H1 (cell line): ENCODE results near the gene CNOT10. TPM values are rescaled to one million over a fixed set of nuclear protein-coding genes. Genes with fewer than 3 reads are reported as not detected.

ENCODE experiments used
- CTCF ChIA-PET: fragments of 300-600 bp; sonication (Branson Sonifier 250); formaldehyde crosslinking; loops from one replicate; lab custom pipeline; 2021; ENCODE audit not compliant: partially characterized antibody; lab: Charles Lee
- POLR2A ChIA-PET: fragments of 300-600 bp; sonication (Branson Sonifier 250); formaldehyde crosslinking; loops from one replicate; lab custom pipeline; 2021; ENCODE audit warnings: inconsistent platforms; ENCODE audit not compliant: partially characterized antibody; lab: Charles Lee
- DNase-seq, 2 experiments: peaks; one replicate each; pipeline versions ENCODE4 v3.0.0 to v3.0.0-alpha.2; 2010 to 2022; ENCODE audit warnings: low spot score in 2 of 2, low read depth in 1 of 2, mixed read lengths in 1 of 2
- FAIRE-seq: peaks from 2 replicates; lab custom pipeline; 2011; peaks lifted over from hg19 to GRCh38; lab: Jason Lieb, UNC
- H2AFZ ChIP-seq: 2 replicates; pipeline ENCODE4 v1.8.1; 2012; ENCODE audit warnings: low read length, inconsistent platforms
- H2AK5ac ChIP-seq: 2 replicates; pipeline ENCODE4 v1.6.1; 2013; ENCODE audit warnings: low read depth, low read length
- H2BK120ac ChIP-seq: replicated peaks from 2 replicates; pipeline ENCODE3; 2013; ENCODE audit warnings: low read depth, low read length, inconsistent platforms
- H2BK12ac ChIP-seq: 2 replicates; pipeline ENCODE4 v1.6.1; 2013; ENCODE audit warnings: low read depth, low read length
- H2BK15ac ChIP-seq: 2 replicates; pipeline ENCODE4 v1.6.1; 2013; ENCODE audit warnings: low read length
- H2BK20ac ChIP-seq: 2 replicates; pipeline ENCODE4 v1.6.1; 2013; ENCODE audit warnings: low read length
- H2BK5ac ChIP-seq: 2 replicates; pipeline ENCODE4 v1.6.1; 2013; ENCODE audit warnings: low read depth, low read length
- H3K14ac ChIP-seq: 2 replicates; pipeline ENCODE4 v1.6.1; 2013; ENCODE audit warnings: inconsistent platforms; ENCODE audit not compliant: insufficient read length
- H3K18ac ChIP-seq: 2 replicates; pipeline ENCODE4 v1.6.1; 2013; ENCODE audit warnings: low read length; ENCODE audit errors: extremely low read depth
- H3K23ac ChIP-seq: 2 replicates; pipeline ENCODE4 v1.6.1; 2013; ENCODE audit warnings: inconsistent platforms; ENCODE audit not compliant: insufficient read length
- H3K23me2 ChIP-seq: 2 replicates; pipeline ENCODE4 v1.6.1; 2013; ENCODE audit warnings: low read depth, low read length
- H3K27ac ChIP-seq: 2 replicates; pipeline ENCODE4 v1.6.1; 2011; ENCODE audit warnings: low read depth, low read length, inconsistent platforms
- H3K27me3 ChIP-seq, 4 experiments: replicated peaks in 1 of 4; 1 replicate in 1 of 4; 2 replicates in 3 of 4; pipeline versions ENCODE4 v1.6.1 to v1.8.1; 2011 to 2013; ENCODE audit warnings: low read length in 3 of 4, mild to moderate bottlenecking in 3 of 4, inconsistent platforms in 2 of 4, mixed read lengths in 2 of 4, moderate library complexity in 1 of 4; ENCODE audit not compliant: control insufficient read depth in 3 of 4, insufficient read depth in 3 of 4; ENCODE audit errors: extremely low read depth in 1 of 4
- H3K36me3 ChIP-seq, 4 experiments: 2 replicates each; pipeline versions ENCODE4 v1.6.1 to v1.8.1; 2011 to 2013; ENCODE audit warnings: mild to moderate bottlenecking in 4 of 4, low read length in 3 of 4, moderate library complexity in 2 of 4, control low read depth in 1 of 4, inconsistent platforms in 1 of 4; ENCODE audit not compliant: insufficient read depth in 4 of 4, control insufficient read depth in 2 of 4
- H3K4ac ChIP-seq: replicated peaks from 2 replicates; pipeline ENCODE3; 2013; ENCODE audit warnings: low read length, low read depth, mixed read lengths, inconsistent platforms; ENCODE audit not compliant: insufficient read length
- H3K4me1 ChIP-seq, 4 experiments: replicated peaks in 1 of 4; 1 replicate in 1 of 4; 2 replicates in 3 of 4; pipeline versions ENCODE4 v1.6.1 to v1.8.1; 2011 to 2013; ENCODE audit warnings: low read length in 3 of 4, inconsistent platforms in 2 of 4, mixed read lengths in 1 of 4; ENCODE audit not compliant: insufficient read depth in 4 of 4, control insufficient read depth in 3 of 4
- H3K4me2 ChIP-seq, 2 experiments: 2 replicates each; pipeline versions ENCODE4 v1.6.1 to v1.8.1; 2011 to 2013; ENCODE audit warnings: low read depth in 2 of 2, low read length in 2 of 2, control low read depth in 1 of 2, inconsistent platforms in 1 of 2, mild to moderate bottlenecking in 1 of 2; ENCODE audit not compliant: insufficient read depth in 1 of 2
- H3K4me3 ChIP-seq, 4 experiments: fragments of 200-600, 300-600 bp in 1 of 4; sonication (generic), shearing (Covaris generic), sonication (Bioruptor Twin) in 1 of 4; 2 replicates each; pipeline versions ENCODE4 v1.5.1 to v1.8.1; 2011 to 2016; ENCODE audit warnings: low read length in 4 of 4, low read depth in 3 of 4, control low read depth in 2 of 4, inconsistent platforms in 2 of 4, mild to moderate bottlenecking in 2 of 4, mixed read lengths in 1 of 4, moderate library complexity in 1 of 4; ENCODE audit not compliant: insufficient read depth in 2 of 4; ENCODE audit errors: extremely low read depth in 1 of 4
- H3K56ac ChIP-seq: replicated peaks from 2 replicates; pipeline ENCODE3; 2013; ENCODE audit warnings: low read depth, mild to moderate bottlenecking, mixed read lengths, low read length, inconsistent platforms; ENCODE audit not compliant: insufficient read length
- H3K79me1 ChIP-seq: 2 replicates; pipeline ENCODE4 v1.6.1; 2013; ENCODE audit warnings: low read depth, low read length, control low read depth
- H3K79me2 ChIP-seq, 2 experiments: 2 replicates each; pipeline versions ENCODE4 v1.6.1 to v1.8.1; 2012 to 2013; ENCODE audit warnings: low read length in 2 of 2, mild to moderate bottlenecking in 2 of 2, inconsistent platforms in 1 of 2; ENCODE audit not compliant: insufficient read depth in 2 of 2, control insufficient read depth in 1 of 2
- H3K9ac ChIP-seq, 4 experiments: replicated peaks in 1 of 4; 1 replicate in 1 of 4; 2 replicates in 3 of 4; pipeline versions ENCODE4 v1.6.1 to v1.8.1; 2011 to 2013; ENCODE audit warnings: low read depth in 3 of 4, low read length in 3 of 4, control low read depth in 2 of 4, mild to moderate bottlenecking in 2 of 4, moderate library complexity in 2 of 4, inconsistent platforms in 1 of 4; ENCODE audit errors: extremely low read depth in 1 of 4
- H3K9me3 ChIP-seq, 2 experiments: 2 replicates each; pipeline versions ENCODE4 v1.6.1 to v1.8.1; 2012 to 2013; ENCODE audit warnings: mild to moderate bottlenecking in 2 of 2, moderate library complexity in 2 of 2, control low read depth in 1 of 2, inconsistent platforms in 1 of 2, low read depth in 1 of 2, low read length in 1 of 2, mixed read lengths in 1 of 2; ENCODE audit not compliant: insufficient read depth in 2 of 2
- H4K20me1 ChIP-seq, 2 experiments: replicated peaks in 1 of 2; 2 replicates each; pipeline versions ENCODE3 to v1.8.1; 2011 to 2013; ENCODE audit warnings: inconsistent platforms in 2 of 2, low read length in 2 of 2, mild to moderate bottlenecking in 1 of 2; ENCODE audit not compliant: insufficient read depth in 2 of 2, control insufficient read depth in 1 of 2
- H4K5ac ChIP-seq: 2 replicates; pipeline ENCODE4 v1.6.1; 2013; ENCODE audit warnings: low read length, low read depth, mixed read lengths, inconsistent platforms; ENCODE audit not compliant: insufficient read length
- H4K8ac ChIP-seq: 2 replicates; pipeline ENCODE4 v1.8.0; 2013; ENCODE audit warnings: mild to moderate bottlenecking, moderate library complexity, low read length, inconsistent platforms; ENCODE audit not compliant: insufficient read depth; ENCODE audit errors: extremely low read depth
- H4K91ac ChIP-seq: replicated peaks from 2 replicates; pipeline ENCODE3; 2013; ENCODE audit warnings: low read length, mixed read lengths, inconsistent platforms; ENCODE audit not compliant: insufficient read length
- CBX5 ChIP-seq: fragments of 300-800, 300-1000 bp; sonication (generic); IDR thresholded peaks from 2 replicates; pipeline ENCODE4 v1.7.1; 2016; ENCODE audit warnings: antibody characterized with exemption, low read length, low read depth
- E2F6 ChIP-seq: IDR thresholded peaks from 2 replicates; pipeline ENCODE4 v1.6.1; 2012; ENCODE audit warnings: inconsistent platforms
- EP300 ChIP-seq, 2 experiments: IDR thresholded peaks; 1 replicate in 1 of 2; 2 replicates in 1 of 2; pipeline ENCODE4 v1.6.1; 2011 to 2012; ENCODE audit warnings: low read depth in 2 of 2, low read length in 2 of 2, mild to moderate bottlenecking in 2 of 2, borderline replicate concordance in 1 of 2, inconsistent platforms in 1 of 2, moderate library complexity in 1 of 2
- GTF2F1 ChIP-seq: IDR thresholded peaks from 2 replicates; pipeline ENCODE4 v1.6.1; 2012; ENCODE audit warnings: low read depth, low read length, improper control_type of control experiment, borderline replicate concordance
- RAD21 ChIP-seq, 2 experiments: IDR thresholded peaks in 1 of 2; conservative IDR thresholded peaks in 1 of 2; 2 replicates each; pipeline ENCODE4 v1.6.1; 2011; ENCODE audit warnings: low read depth in 2 of 2, low read length in 2 of 2, improper control_type of control experiment in 1 of 2, inconsistent platforms in 1 of 2, mild to moderate bottlenecking in 1 of 2, moderate library complexity in 1 of 2
- RNF2 ChIP-seq: fragments of 200-900, 300-1000 bp; sonication (generic); IDR thresholded peaks from 2 replicates; pipeline ENCODE4 v1.7.1; 2016; ENCODE audit warnings: borderline replicate concordance, low read depth, mild to moderate bottlenecking, antibody characterized with exemption, low read length; ENCODE audit not compliant: poor library complexity, severe bottlenecking; ENCODE audit errors: missing control alignments
- SRF ChIP-seq: IDR thresholded peaks from 2 replicates; pipeline ENCODE4 v1.6.1; 2011; ENCODE audit warnings: mild to moderate bottlenecking, low read depth, low read length, moderate library complexity
- TAF1 ChIP-seq: IDR thresholded peaks from 2 replicates; pipeline ENCODE4 v1.6.1; 2011; ENCODE audit warnings: mild to moderate bottlenecking, low read depth, low read length
- TEAD4 ChIP-seq: IDR thresholded peaks from 2 replicates; pipeline ENCODE4 v1.6.1; 2012; ENCODE audit warnings: low read depth, low read length, inconsistent platforms, mixed read lengths
- USF2 ChIP-seq: IDR thresholded peaks from 2 replicates; pipeline ENCODE4 v1.6.1; 2011; ENCODE audit warnings: low read length, improper control_type of control experiment
- YY1 ChIP-seq: IDR thresholded peaks from 2 replicates; pipeline ENCODE4 v1.6.1; 2011; ENCODE audit warnings: low read depth, mild to moderate bottlenecking, low read length
- WGBS, 2 experiments: shearing (Covaris generic) in 1 of 2; methylation state at CpG; one replicate each; pipeline versions ENCODE4 v1.1.6 to v1.1.7; 2013 to 2015; ENCODE audit warnings: low lambda C conversion rate in 2 of 2, mixed read lengths in 2 of 2, inconsistent platforms in 1 of 2, low coverage in 1 of 2, missing lambda C conversion rate in 1 of 2; ENCODE audit not compliant: insufficient replicate concordance in 2 of 2, insufficient coverage in 1 of 2, insufficient read length in 1 of 2; ENCODE audit errors: extremely low coverage in 1 of 2, missing lambda C conversion rate in 1 of 2; 5-methylcytosine and 5-hydroxymethylcytosine counted together
- polyA plus RNA-seq, 7 experiments: library from polyadenylated mRNA; depleted of rRNA in 3 of 7; stranded (reverse) in 5 of 7; unstranded in 2 of 7; fragments of >200 nt in 5 of 7; fragments of 200-250 nt in 2 of 7; gene quantifications; 1 replicate in 5 of 7; 2 replicates in 1 of 7; 4 replicates in 1 of 7; pipeline versions ENCODE4 v1.2.1 to v1.2.3, GENCODE V29; 2011 to 2013; ENCODE audit warnings: missing spikeins in 2 of 7, mixed read lengths in 2 of 7
- total RNA-seq: library from RNA; stranded (reverse); fragmentation: NEBNext Ultra II Directional; extraction: Animal tissue kit (Norgen Biotek cat#: 25700); gene quantifications from 2 replicates; pipeline ENCODE4 v1.2.1, GENCODE V29; 2021

Gene CNOT10
- total and polyA plus RNA-seq, 2 of the 8 experiments (the other 6 are each of a cell fraction or from before 2014, with no cell fraction given) = 39.9 to 55.9 TPM

GRCh38 chr3:32643816-32644215 is 41.2 kb upstream of the CNOT10 start:
- no peak for TF ChIP-seq SRF
- TF ChIP-seq TEAD4 = no peak
- no peak for TF ChIP-seq TAF1
- TF ChIP-seq USF2 = no peak
- TF ChIP-seq RAD21 (IDR thresholded peaks at IDR 0.05 in 1 of 2, conservative IDR thresholded peaks at IDR 0.05 in 1 of 2; ENCODE audit: low read depth in 2 of 2, low read length in 2 of 2) = no peak
- no peak for TF ChIP-seq E2F6
- TF ChIP-seq EP300 (IDR thresholded peaks at IDR 0.05; ENCODE audit: borderline replicate concordance in 1 of 2, low read depth in 2 of 2, low read length in 2 of 2) = no peak
- TF ChIP-seq GTF2F1 = no peak
- no peak for TF ChIP-seq YY1
- no peak for TF ChIP-seq CBX5
- no peak for TF ChIP-seq RNF2
- ChIA-PET POLR2A (interaction anchor here (0.8 to 1.4 kb wide), 2 partner anchors 12 to 74 kb away, joined by 3 read pairs; no protein-coding TSS in a partner anchor), CTCF (interaction anchor here (0.7 to 1.5 kb wide), 6 partner anchors 8 to 203 kb away, joined by 3 to 4 read pairs (median 3); no protein-coding TSS in a partner anchor)

More at GRCh38 chr3:32643816-32644215, 41.2 kb upstream of the CNOT10 start:
- Histone ChIP-seq H4K91ac (no peak overlapping the region), H3K9me3 (no peaks in the 10 kb centered on the region), H2AK5ac (no peak overlapping the region), H3K18ac (no peak overlapping the region), H3K4me1 (no peaks in the 10 kb centered on the region), H3K23me2 (no peaks in the 10 kb centered on the region), H3K4me2 (no peak overlapping the region), H4K5ac (no peak overlapping the region), H2AFZ (peak overlapping the region; percentile 92), H3K36me3 (no peaks in the 10 kb centered on the region), H2BK15ac (no peak overlapping the region), H3K27me3 (no peaks in the 10 kb centered on the region), H3K79me1 (no peaks in the 10 kb centered on the region), H3K14ac (no peak overlapping the region), H2BK5ac (no peak overlapping the region), H3K79me2 (no peaks in the 10 kb centered on the region), H3K9ac (no peak overlapping the region), H3K23ac (no peak overlapping the region), H3K27ac (no peak overlapping the region), H4K8ac (no peak overlapping the region), H2BK12ac (no peak overlapping the region), H4K20me1 (no peaks in the 10 kb centered on the region), H3K4ac (no peak overlapping the region), H3K56ac (no peak overlapping the region), H3K4me3 (no peak overlapping the region), H2BK120ac (no peak overlapping the region), H2BK20ac (0 out of 2 replicates have a peak overlapping the region, but pooled peaks have one; percentile 64)
- 77% methylated on average over 4 of the region's 4 CpGs; no CpG with 5 or more reads in 1 of the 2 experiments for WGBS, 2 experiments
- DNase-seq = no peak
- FAIRE-seq = no peak
